GM12872 (cell line): Measurements from ENCODE around the gene FOXL2NB.

Experiments
- CTCF ChIP-seq: IDR thresholded peaks from 3 replicates; pipeline ENCODE4 v1.5.1; 2011; ENCODE audit warnings: low read depth, mild to moderate bottlenecking, low read length, moderate library complexity; ENCODE audit not compliant: insufficient read depth

The FOXL2NB gene

GRCh38 chr3:138950006-138950644 lies 3.1 kb downstream of the FOXL2NB start:
- no peak for TF ChIP-seq CTCF

- no peak for TF ChIP-seq CTCF
Observed at GRCh38 chr3:138950701-138951100, 3.7 kb downstream of the FOXL2NB start.

GRCh38 chr3:138960417-138960852 lies 13.4 kb downstream of the FOXL2NB start:
- TF ChIP-seq CTCF = no peak

- TF ChIP-seq CTCF = no peak
Observed at GRCh38 chr3:138962854-138963560, 16.0 kb downstream of the FOXL2NB start.

- no peak for TF ChIP-seq CTCF
Observed at GRCh38 chr3:138964264-138964663, 17.2 kb downstream of the FOXL2NB start.

- TF ChIP-seq CTCF = no peak
Observed at GRCh38 chr3:138964923-138965322, 17.9 kb downstream of the FOXL2NB start.

GRCh38 chr3:138971766-138972320 lies 24.8 kb downstream of the FOXL2NB start:
- no peak for TF ChIP-seq CTCF
